Naive B cell (primary cell): ENCODE measurements around the gene GLT8D1. TPM values are rescaled to one million over a fixed set of nuclear protein-coding genes. Genes with fewer than 3 reads are reported as not detected.

Experiments used
- ATAC-seq, 2 donors: fragments of 150-1000 bp; cut with Tn5 transposase; 2 replicates each; pipeline ENCODE4 v1.10.0; 2021; ENCODE audit warnings: low read depth in 2 of 2, mild to moderate bottlenecking in 2 of 2, moderate library complexity in 2 of 2
- DNase-seq: peaks from one replicate; pipeline ENCODE4 v3.0.0; 2022
- H3K27ac Mint-ChIP-seq, 6 donors: one replicate each; pipeline ENCODE4 v1.8.0; 2020 to 2022; ENCODE audit warnings: mild to moderate bottlenecking in 6 of 6, mixed read lengths in 6 of 6, moderate library complexity in 5 of 6, inconsistent platforms in 2 of 6
- H3K27me3 Mint-ChIP-seq, 3 donors: one replicate each; pipeline ENCODE4 v1.8.0; 2021 to 2022; ENCODE audit warnings: mixed read lengths in 3 of 3, mild to moderate bottlenecking in 1 of 3
- H3K36me3 Mint-ChIP-seq, 2 donors: one replicate each; pipeline ENCODE4 v1.8.0; 2020 to 2022; ENCODE audit warnings: mixed read lengths in 2 of 2, inconsistent platforms in 1 of 2, mild to moderate bottlenecking in 1 of 2
- H3K4me1 Mint-ChIP-seq, 3 donors: one replicate each; pipeline ENCODE4 v1.8.0; 2020 to 2022; ENCODE audit warnings: mixed read lengths in 3 of 3, inconsistent platforms in 1 of 3, mild to moderate bottlenecking in 1 of 3, moderate library complexity in 1 of 3
- H3K4me3 Mint-ChIP-seq, 8 donors: one replicate each; pipeline ENCODE4 v1.8.0; 2020 to 2022; ENCODE audit warnings: mild to moderate bottlenecking in 8 of 8, mixed read lengths in 8 of 8, moderate library complexity in 8 of 8, inconsistent platforms in 2 of 8
- H3K9me3 Mint-ChIP-seq, 7 donors: one replicate each; pipeline ENCODE4 v1.8.0; 2020 to 2022; ENCODE audit warnings: mixed read lengths in 7 of 7, mild to moderate bottlenecking in 5 of 7, inconsistent platforms in 2 of 7, moderate library complexity in 1 of 7
- polyA plus RNA-seq, 6 donors: library from polyadenylated mRNA; unstranded; fragments of 300-500 nt; fragmentation: Illumina TruSeq; gene quantifications; one replicate each; pipeline ENCODE4 v1.2.3, GENCODE V29; 2021; ENCODE audit warnings: low read depth in 6 of 6

GLT8D1 gene
- polyA plus RNA-seq, 6 donors from 2014 or later, result 26.5 to 57.9 (median 41.4) TPM

- no peak for ATAC-seq
- H3K27ac Mint-ChIP-seq, result peak overlapping the region in 1 of 6 donors; percentile 48
- H3K36me3 Mint-ChIP-seq, result peaks cover 32 to 37% of the 10 kb centered on the region in 2 donors
Measured at GRCh38 chr3:52650439-52650838, 55.2 kb downstream of the GLT8D1 start.

DNA sequence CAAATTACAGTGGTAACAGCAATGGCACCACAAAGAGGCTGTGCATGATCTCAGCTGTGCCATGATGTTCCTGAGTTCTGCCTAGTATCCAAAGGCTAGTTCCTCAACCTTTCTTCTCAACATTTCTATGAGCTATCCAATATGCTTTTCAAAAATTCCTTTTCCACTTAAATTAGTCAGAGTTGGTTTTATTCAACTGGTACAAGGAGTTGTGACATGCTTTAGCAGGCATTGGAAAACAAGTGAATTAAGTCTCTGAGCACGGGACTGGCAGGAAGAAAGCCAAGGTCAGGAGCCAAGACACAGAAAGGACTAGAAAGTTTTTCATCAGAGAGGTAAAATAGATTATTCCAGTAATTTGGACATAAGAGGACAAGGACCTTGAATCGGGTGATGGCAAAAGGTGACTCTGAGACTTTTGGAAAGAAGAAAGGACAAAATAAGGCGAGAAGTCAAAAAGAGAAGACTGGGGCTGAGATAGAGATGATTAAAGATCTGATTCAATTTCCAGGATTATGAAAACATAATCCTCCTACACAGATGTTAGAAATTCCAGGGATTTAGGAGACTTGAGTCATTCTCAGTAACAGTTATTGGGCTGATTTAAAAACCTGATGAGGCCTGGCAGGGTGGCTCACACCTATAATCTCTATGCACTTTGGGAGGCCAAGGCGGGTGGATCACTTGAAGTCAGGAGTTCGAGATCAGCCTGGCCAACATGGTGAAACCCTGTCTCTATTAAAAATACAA is 56.0 kb downstream of the GLT8D1 start:
- Mint-ChIP-seq H3K36me3 (peaks cover 27 to 43% of the 10 kb centered on the region in 2 donors), H3K4me1 (peaks cover 0 to 2% (median 0%) of the 10 kb centered on the region in 3 donors), H3K9me3 (no peaks in the 10 kb centered on the region), H3K27ac (peak overlapping the region in 2 of 6 donors; percentile 8 to 41), H3K27me3 (no peaks in the 10 kb centered on the region), H3K4me3 (no peak overlapping the region)
- ATAC-seq (no peak), DNase-seq (no peak)

More at GRCh38 chr3:52650439-52650838, 55.2 kb downstream of the GLT8D1 start:
- no peaks in the 10 kb centered on the region for H3K27me3 Mint-ChIP-seq
- H3K4me1 Mint-ChIP-seq, result peaks cover 0 to 2% (median 0%) of the 10 kb centered on the region in 3 donors
- no peaks in the 10 kb centered on the region for H3K9me3 Mint-ChIP-seq
- no peak overlapping the region for H3K4me3 Mint-ChIP-seq
- no peak for DNase-seq

- H3K27me3 Mint-ChIP-seq, result no peaks in the 10 kb centered on the region
- no peaks in the 10 kb centered on the region for H3K9me3 Mint-ChIP-seq
- peak overlapping the region in 2 of 6 donors; percentile 14 to 87 for H3K27ac Mint-ChIP-seq
- no peak for ATAC-seq
- peaks cover 23 to 33% of the 10 kb centered on the region in 2 donors for H3K36me3 Mint-ChIP-seq
- peaks cover 0 to 2% (median 0%) of the 10 kb centered on the region in 3 donors for H3K4me1 Mint-ChIP-seq
- no peak overlapping the region for H3K4me3 Mint-ChIP-seq
- no peak for DNase-seq
Measured at GRCh38 chr3:52645549-52645948, 60.0 kb downstream of the GLT8D1 start.

Other genes with a start within 250 kb of the GLT8D1 start
- gene STAB1, start 210.5 kb downstream of the GLT8D1 start, polyA plus RNA-seq, result not detected
- gene NT5DC2, start 171.9 kb downstream of the GLT8D1 start, polyA plus RNA-seq, result under 1 TPM in 2 of 6 donors, not detected in 4; 0.13 to 0.86 TPM
- gene UQCC5, start 169.2 kb downstream of the GLT8D1 start, polyA plus RNA-seq, result 10 to 100 TPM; 10.5 to 54.7 (median 20.2) TPM
- 100 to 1,000 TPM in 3 of 6 donors, 10 to 100 TPM in 3; 88.7 to 133 (median 95.8) TPM for gene PBRM1, start 19.9 kb downstream of the GLT8D1 start, polyA plus RNA-seq
- 10 to 100 TPM; 39.2 to 63.8 (median 58.2) TPM for gene GNL3, start 19.8 kb downstream of the GLT8D1 start, polyA plus RNA-seq
- gene SPCS1, start 315 bp upstream of the GLT8D1 start, polyA plus RNA-seq, result 100 to 1,000 TPM; 312 to 425 (median 327) TPM
- gene NEK4, start 65.1 kb upstream of the GLT8D1 start, polyA plus RNA-seq, result 10 to 100 TPM in 4 of 6 donors, 1 to 10 TPM in 2; 8.9 to 24.8 (median 12.7) TPM
- 1 to 10 TPM in 2 of 6 donors, not detected in 4; 1.7 to 3.7 TPM for gene ITIH1, start 71.8 kb upstream of the GLT8D1 start, polyA plus RNA-seq
- not detected for gene ITIH3, start 89.0 kb upstream of the GLT8D1 start, polyA plus RNA-seq
- gene ITIH4, start 124.9 kb upstream of the GLT8D1 start, polyA plus RNA-seq, result not detected
- under 1 TPM in 1 of 6 donors, not detected in 5; 0.76 TPM for gene MUSTN1, start 129.2 kb upstream of the GLT8D1 start, polyA plus RNA-seq
- gene STIMATE, start 191.8 kb upstream of the GLT8D1 start, polyA plus RNA-seq, result 10 to 100 TPM in 1 of 6 donors, 1 to 10 TPM in 5; 3.6 to 10.2 (median 5.9) TPM